ENCODE measurements around the gene KANTR.

GRCh38 chrX:53084043-53084570 lies 9.8 kb upstream of the KANTR start:
- TF ChIP-seq CTCF (conservative IDR thresholded peaks at IDR 0.05; ENCODE audit: low read depth, low read length) (no peak), EZH2phosphoT487 (IDR thresholded peaks at IDR 0.05; ENCODE audit: borderline replicate concordance, low read length) (no peak), EZH2 (IDR thresholded peaks at IDR 0.05; ENCODE audit: low read length, unreplicated experiment) (no peak)

Measured in PC-3 (cell line).